Measurements from ENCODE around the gene ASMT.

ASMT gene

GRCh38 chrX:1646009-1646408 is 31.1 kb downstream of the ASMT start:
- TF ChIP-seq FOXP2 (optimal IDR thresholded peaks at IDR 0.05; ENCODE audit: borderline replicate concordance, extremely low read depth, extremely low read length, insufficient read depth) (no peak), REST (IDR thresholded peaks at IDR 0.05; ENCODE audit: insufficient read depth in 1 of 2, low read depth in 2 of 2, low read length in 2 of 2) (no peak), TAF1 (IDR thresholded peaks at IDR 0.05; ENCODE audit: borderline replicate concordance, insufficient read depth, low read length) (no peak), POLR2AphosphoS5 (IDR thresholded peaks at IDR 0.05; ENCODE audit: low read depth, low read length) (no peak), SIN3A (IDR thresholded peaks at IDR 0.05; ENCODE audit: borderline replicate concordance, insufficient read depth, low read length) (no peak)

- TF ChIP-seq POLR2AphosphoS5 (IDR thresholded peaks at IDR 0.05; ENCODE audit: low read depth, low read length) (no peak), TAF1 (IDR thresholded peaks at IDR 0.05; ENCODE audit: borderline replicate concordance, insufficient read depth, low read length) (no peak), FOXP2 (optimal IDR thresholded peaks at IDR 0.05; ENCODE audit: borderline replicate concordance, extremely low read depth, extremely low read length, insufficient read depth) (no peak), SIN3A (IDR thresholded peaks at IDR 0.05; ENCODE audit: borderline replicate concordance, insufficient read depth, low read length) (no peak)
Observed at GRCh38 chrX:1649621-1650020, 34.8 kb downstream of the ASMT start.

- no peak for TF ChIP-seq POLR2AphosphoS5 (IDR thresholded peaks at IDR 0.05; ENCODE audit: low read depth, low read length)
- no peak for TF ChIP-seq REST (IDR thresholded peaks at IDR 0.05; ENCODE audit: insufficient read depth in 1 of 2, low read depth in 2 of 2, low read length in 2 of 2)
- TF ChIP-seq TAF1 (IDR thresholded peaks at IDR 0.05; ENCODE audit: borderline replicate concordance, insufficient read depth, low read length): no peak
- TF ChIP-seq FOXP2 (optimal IDR thresholded peaks at IDR 0.05; ENCODE audit: borderline replicate concordance, extremely low read depth, extremely low read length, insufficient read depth): no peak
- no peak for TF ChIP-seq SIN3A (IDR thresholded peaks at IDR 0.05; ENCODE audit: borderline replicate concordance, insufficient read depth, low read length)
Observed at GRCh38 chrX:1656379-1656778, 41.5 kb downstream of the ASMT start.

- no peak for TF ChIP-seq POLR2AphosphoS5 (IDR thresholded peaks at IDR 0.05; ENCODE audit: low read depth, low read length)
Observed at GRCh38 chrX:1657367-1658070, 42.7 kb downstream of the ASMT start.

- no peak for TF ChIP-seq TAF1 (IDR thresholded peaks at IDR 0.05; ENCODE audit: borderline replicate concordance, insufficient read depth, low read length)
- no peak for TF ChIP-seq POLR2AphosphoS5 (IDR thresholded peaks at IDR 0.05; ENCODE audit: low read depth, low read length)
- TF ChIP-seq FOXP2 (optimal IDR thresholded peaks at IDR 0.05; ENCODE audit: borderline replicate concordance, extremely low read depth, extremely low read length, insufficient read depth): no peak
- TF ChIP-seq REST (IDR thresholded peaks at IDR 0.05; ENCODE audit: insufficient read depth in 1 of 2, low read depth in 2 of 2, low read length in 2 of 2): no peak
- no peak for TF ChIP-seq SIN3A (IDR thresholded peaks at IDR 0.05; ENCODE audit: borderline replicate concordance, insufficient read depth, low read length)
Observed at GRCh38 chrX:1658071-1658491, 43.2 kb downstream of the ASMT start.

- TF ChIP-seq SIN3A (IDR thresholded peaks at IDR 0.05; ENCODE audit: borderline replicate concordance, insufficient read depth, low read length): no peak
- TF ChIP-seq FOXP2 (optimal IDR thresholded peaks at IDR 0.05; ENCODE audit: borderline replicate concordance, extremely low read depth, extremely low read length, insufficient read depth): no peak
- TF ChIP-seq TAF1 (IDR thresholded peaks at IDR 0.05; ENCODE audit: borderline replicate concordance, insufficient read depth, low read length): no peak
- TF ChIP-seq POLR2AphosphoS5 (IDR thresholded peaks at IDR 0.05; ENCODE audit: low read depth, low read length): no peak
- TF ChIP-seq REST (IDR thresholded peaks at IDR 0.05; ENCODE audit: insufficient read depth in 1 of 2, low read depth in 2 of 2, low read length in 2 of 2): no peak
Observed at GRCh38 chrX:1659664-1660461, 45.0 kb downstream of the ASMT start.
